ENCODE data around the gene FNIP2.

DNA sequence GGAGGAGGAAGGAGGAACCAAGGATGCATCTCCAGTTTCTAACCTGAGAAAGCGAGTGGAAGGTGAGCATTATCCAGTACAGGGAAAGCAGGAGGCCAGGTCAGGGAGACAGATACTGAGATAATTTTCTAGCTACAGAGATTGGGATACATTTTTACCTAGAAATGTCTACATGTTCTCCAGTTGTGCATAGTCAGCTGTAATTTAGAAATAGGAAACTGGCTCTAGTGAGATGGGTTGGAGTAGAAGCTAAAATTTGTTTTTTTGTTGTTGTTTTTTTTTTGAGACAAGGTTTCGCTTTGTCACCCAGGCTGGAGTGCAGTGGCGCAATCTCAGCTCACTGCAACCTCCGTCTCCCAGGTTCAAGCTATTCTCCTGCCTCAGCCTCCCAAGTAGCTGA lies 71.3 kb downstream of the FNIP2 start:
- TF ChIP-seq POLR2A (IDR thresholded peaks at IDR 0.05), result no peak
- TF ChIP-seq, protein P1, sequence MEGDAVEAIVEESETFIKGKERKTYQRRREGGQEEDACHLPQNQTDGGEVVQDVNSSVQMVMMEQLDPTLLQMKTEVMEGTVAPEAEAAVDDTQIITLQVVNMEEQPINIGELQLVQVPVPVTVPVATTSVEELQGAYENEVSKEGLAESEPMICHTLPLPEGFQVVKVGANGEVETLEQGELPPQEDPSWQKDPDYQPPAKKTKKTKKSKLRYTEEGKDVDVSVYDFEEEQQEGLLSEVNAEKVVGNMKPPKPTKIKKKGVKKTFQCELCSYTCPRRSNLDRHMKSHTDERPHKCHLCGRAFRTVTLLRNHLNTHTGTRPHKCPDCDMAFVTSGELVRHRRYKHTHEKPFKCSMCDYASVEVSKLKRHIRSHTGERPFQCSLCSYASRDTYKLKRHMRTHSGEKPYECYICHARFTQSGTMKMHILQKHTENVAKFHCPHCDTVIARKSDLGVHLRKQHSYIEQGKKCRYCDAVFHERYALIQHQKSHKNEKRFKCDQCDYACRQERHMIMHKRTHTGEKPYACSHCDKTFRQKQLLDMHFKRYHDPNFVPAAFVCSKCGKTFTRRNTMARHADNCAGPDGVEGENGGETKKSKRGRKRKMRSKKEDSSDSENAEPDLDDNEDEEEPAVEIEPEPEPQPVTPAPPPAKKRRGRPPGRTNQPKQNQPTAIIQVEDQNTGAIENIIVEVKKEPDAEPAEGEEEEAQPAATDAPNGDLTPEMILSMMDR (IDR thresholded peaks at IDR 0.05 in 8 of 11, conservative IDR thresholded peaks at IDR 0.05 in 3 of 11), result no peak
- TF ChIP-seq POLR2AphosphoS5 (IDR thresholded peaks at IDR 0.05), result no peak
